Prostate gland (tissue), 2 donors: ENCODE results near the gene PCP4.

Source experiments
- CTCF ChIP-seq, 4 experiments: fragments of 200-600 bp in 2 of 4; fragments of 450-650 bp in 2 of 4; sonication (generic) in 2 of 4; IDR thresholded peaks; 1 replicate in 3 of 4; 2 replicates in 1 of 4; pipeline ENCODE4 v1.5.1; 2016 to 2019; ENCODE audit warnings: antibody characterized with exemption in 4 of 4, mild to moderate bottlenecking in 2 of 4, moderate library complexity in 2 of 4
- POLR2A ChIP-seq: fragments of 450-650 bp; IDR thresholded peaks from one replicate; pipeline ENCODE4 v1.6.1; 2016; ENCODE audit warnings: antibody characterized with exemption, mild to moderate bottlenecking

DNA sequence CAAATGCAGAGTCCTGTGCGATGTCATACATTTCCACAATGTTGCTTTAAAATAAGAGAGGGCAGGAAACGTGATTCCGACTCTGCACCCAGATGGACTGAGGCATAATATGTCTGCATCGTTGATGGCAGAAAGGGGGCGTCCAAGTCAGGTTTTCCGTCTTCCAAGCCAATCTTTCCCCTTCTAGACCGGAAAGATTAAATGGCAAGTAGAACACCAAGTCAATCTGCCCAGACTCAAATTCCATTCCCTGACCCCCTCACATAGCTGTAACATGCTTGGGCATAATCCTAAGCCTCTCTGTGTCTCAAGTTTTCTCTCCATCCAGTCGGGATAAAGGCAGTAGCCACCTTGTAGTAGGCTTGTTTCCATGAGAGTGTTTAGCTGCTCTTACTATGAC lies 14.4 kb downstream of the PCP4 start:
- TF ChIP-seq CTCF (IDR thresholded peaks at IDR 0.05) (no peak), POLR2A (no peak)
